Measurements from ENCODE around the gene CSTPP1.

DNA sequence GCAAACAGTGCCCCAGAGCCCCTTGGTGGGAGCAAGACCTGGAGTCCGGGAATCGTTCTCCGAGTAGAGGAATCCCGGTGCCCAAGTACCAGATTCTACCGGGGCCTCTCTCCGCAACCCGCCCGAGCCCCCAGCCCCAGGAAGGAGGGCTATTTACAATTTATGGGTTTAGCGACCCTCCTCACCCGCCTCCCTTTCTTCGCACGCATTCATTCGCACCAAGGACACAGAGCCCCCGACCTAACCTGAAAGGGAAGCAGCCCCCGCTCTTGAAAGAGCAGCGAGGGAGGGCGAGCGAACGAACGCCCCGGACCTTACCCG lies 18.8 kb upstream of the CSTPP1 start:
- TF ChIP-seq, protein P1, sequence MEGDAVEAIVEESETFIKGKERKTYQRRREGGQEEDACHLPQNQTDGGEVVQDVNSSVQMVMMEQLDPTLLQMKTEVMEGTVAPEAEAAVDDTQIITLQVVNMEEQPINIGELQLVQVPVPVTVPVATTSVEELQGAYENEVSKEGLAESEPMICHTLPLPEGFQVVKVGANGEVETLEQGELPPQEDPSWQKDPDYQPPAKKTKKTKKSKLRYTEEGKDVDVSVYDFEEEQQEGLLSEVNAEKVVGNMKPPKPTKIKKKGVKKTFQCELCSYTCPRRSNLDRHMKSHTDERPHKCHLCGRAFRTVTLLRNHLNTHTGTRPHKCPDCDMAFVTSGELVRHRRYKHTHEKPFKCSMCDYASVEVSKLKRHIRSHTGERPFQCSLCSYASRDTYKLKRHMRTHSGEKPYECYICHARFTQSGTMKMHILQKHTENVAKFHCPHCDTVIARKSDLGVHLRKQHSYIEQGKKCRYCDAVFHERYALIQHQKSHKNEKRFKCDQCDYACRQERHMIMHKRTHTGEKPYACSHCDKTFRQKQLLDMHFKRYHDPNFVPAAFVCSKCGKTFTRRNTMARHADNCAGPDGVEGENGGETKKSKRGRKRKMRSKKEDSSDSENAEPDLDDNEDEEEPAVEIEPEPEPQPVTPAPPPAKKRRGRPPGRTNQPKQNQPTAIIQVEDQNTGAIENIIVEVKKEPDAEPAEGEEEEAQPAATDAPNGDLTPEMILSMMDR (IDR thresholded peaks at IDR 0.05 in 4 of 5, conservative IDR thresholded peaks at IDR 0.05 in 1 of 5) = no peak
- TF ChIP-seq POLR2A (IDR thresholded peaks at IDR 0.05) = no peak

Data from gastrocnemius medialis (tissue), 4 donors.